ENCODE results near the gene SPATA31A7.
"Not testable (repeated sequence)": the region's sequence is repeated elsewhere in the genome, so short reads cannot be mapped to it uniquely, and the experiment has no call there.

Gene SPATA31A7

DNA sequence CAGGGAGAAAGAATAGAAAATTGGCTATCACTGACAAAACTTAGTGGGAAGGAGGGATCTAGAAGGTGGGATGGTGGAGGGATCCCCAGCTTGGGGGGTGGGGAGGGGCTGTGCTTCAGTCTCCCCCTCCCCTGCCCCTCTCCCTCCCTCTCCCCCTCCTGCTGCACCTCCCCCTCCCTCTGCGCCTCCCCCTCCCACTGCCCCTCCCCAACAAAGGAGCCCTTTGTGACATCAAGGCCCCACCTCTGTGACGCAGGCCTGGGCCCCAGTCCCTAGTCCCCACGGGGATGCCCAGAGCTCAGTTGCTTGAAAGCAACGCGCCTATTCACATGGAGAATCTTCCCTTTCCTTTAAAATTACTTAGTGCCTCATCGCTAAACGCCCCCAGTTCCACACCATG lies at the start of gene SPATA31A7:
Gene SPATA31A7, plus strand, starts transcription at position 301 of the 400 bp plus-strand sequence. Its CDS starts 29 bp downstream, at position 330.
- not testable (repeated sequence) for DNase-seq

DNA sequence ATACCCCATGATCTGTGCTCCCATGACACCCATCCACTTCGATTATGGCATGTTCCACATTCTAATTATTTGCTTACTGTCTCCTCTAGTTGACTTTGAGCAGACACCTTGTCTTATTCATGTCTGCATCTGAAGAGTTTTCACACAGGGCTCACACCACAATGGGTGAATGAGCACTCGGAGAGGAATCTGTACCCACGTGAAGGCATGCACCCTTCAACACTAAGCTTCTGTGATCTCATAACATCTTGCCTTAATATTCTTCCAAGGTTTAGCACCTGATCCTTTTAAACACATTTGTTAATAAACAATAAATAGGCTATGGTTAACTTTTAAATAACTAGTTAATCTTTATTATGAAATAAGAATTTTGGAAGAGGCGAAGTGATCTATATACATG lies 36.6 kb downstream of the SPATA31A7 start:
- DNase-seq, result not testable (repeated sequence)
